Measurements from ENCODE around the gene TBC1D22A. TPM values are rescaled to one million over a fixed set of nuclear protein-coding genes. Genes with fewer than 3 reads are reported as not detected.

TBC1D22A gene
- total RNA-seq, 1 experiment from 2014 or later, result 26.0 TPM

GRCh38 chr22:46858181-46858771 lies 95.8 kb downstream of the TBC1D22A start:
- POLR2A ChIA-PET, result no interaction called here
- Mint-ChIP-seq H3K36me3 (ENCODE audit: insufficient read depth, unreplicated experiment) (peaks cover 6% of the 10 kb centered on the region), H3K27me3 (ENCODE audit: insufficient read depth, unreplicated experiment) (no peaks in the 10 kb centered on the region), H3K9me3 (ENCODE audit: unreplicated experiment) (no peaks in the 10 kb centered on the region), H3K4me3 (ENCODE audit: unreplicated experiment) (no peak overlapping the region), H3K27ac (ENCODE audit: low read depth, unreplicated experiment) (no peak overlapping the region), H3K4me1 (ENCODE audit: insufficient read depth, unreplicated experiment) (peaks cover 10% of the 10 kb centered on the region)
- DNase-seq (ENCODE audit: unreplicated experiment), result no peak
- CTCF ChIA-PET, result interaction anchor here (0.8 kb wide), 1 partner anchor 21 kb away, joined by 3 read pairs; no protein-coding TSS in a partner anchor
- intact Hi-C loops (cut with micrococcal nuclease), result no loop called here
- no peak for TF ChIP-seq CTCF (IDR thresholded peaks at IDR 0.05; ENCODE audit: unreplicated experiment)
- BruUV-seq (replicated peaks), result no TSS peak

- CTCF ChIA-PET, result no interaction called here
- Mint-ChIP-seq H3K4me3 (ENCODE audit: unreplicated experiment) (no peak overlapping the region), H3K4me1 (ENCODE audit: insufficient read depth, unreplicated experiment) (peaks cover 4% of the 10 kb centered on the region), H3K9me3 (ENCODE audit: unreplicated experiment) (no peaks in the 10 kb centered on the region), H3K27me3 (ENCODE audit: insufficient read depth, unreplicated experiment) (no peaks in the 10 kb centered on the region), H3K36me3 (ENCODE audit: insufficient read depth, unreplicated experiment) (no peaks in the 10 kb centered on the region), H3K27ac (ENCODE audit: low read depth, unreplicated experiment) (no peak overlapping the region)
- no peak for TF ChIP-seq CTCF (IDR thresholded peaks at IDR 0.05; ENCODE audit: unreplicated experiment)
- intact Hi-C loops (cut with micrococcal nuclease), result no loop called here
- POLR2A ChIA-PET, result no interaction called here
- BruUV-seq (replicated peaks), result no TSS peak
- DNase-seq (ENCODE audit: unreplicated experiment), result no peak
Observed at GRCh38 chr22:46860562-46860961, 98.1 kb downstream of the TBC1D22A start.

- H3K36me3 Mint-ChIP-seq (ENCODE audit: insufficient read depth, unreplicated experiment), result no peaks in the 10 kb centered on the region
- no peaks in the 10 kb centered on the region for H3K9me3 Mint-ChIP-seq (ENCODE audit: unreplicated experiment)
- no peak for TF ChIP-seq CTCF (IDR thresholded peaks at IDR 0.05; ENCODE audit: unreplicated experiment)
- H3K27ac Mint-ChIP-seq (ENCODE audit: low read depth, unreplicated experiment), result no peak overlapping the region
- no peak overlapping the region for H3K4me3 Mint-ChIP-seq (ENCODE audit: unreplicated experiment)
- DNase-seq (ENCODE audit: unreplicated experiment), result no peak
- ChIA-PET POLR2A (no interaction called here), CTCF (no interaction called here)
- intact Hi-C loops (cut with micrococcal nuclease), result no loop called here
- no TSS peak for BruUV-seq (replicated peaks)
- H3K27me3 Mint-ChIP-seq (ENCODE audit: insufficient read depth, unreplicated experiment), result no peaks in the 10 kb centered on the region
- peaks cover 10% of the 10 kb centered on the region for H3K4me1 Mint-ChIP-seq (ENCODE audit: insufficient read depth, unreplicated experiment)
Observed at GRCh38 chr22:46861468-46862367, 99.3 kb downstream of the TBC1D22A start.

GRCh38 chr22:46862418-46863324 lies 100.2 kb downstream of the TBC1D22A start:
- Mint-ChIP-seq H3K9me3 (ENCODE audit: unreplicated experiment) (no peaks in the 10 kb centered on the region), H3K27ac (ENCODE audit: low read depth, unreplicated experiment) (no peak overlapping the region), H3K27me3 (ENCODE audit: insufficient read depth, unreplicated experiment) (no peaks in the 10 kb centered on the region), H3K4me3 (ENCODE audit: unreplicated experiment) (no peak overlapping the region), H3K4me1 (ENCODE audit: insufficient read depth, unreplicated experiment) (peaks cover 11% of the 10 kb centered on the region), H3K36me3 (ENCODE audit: insufficient read depth, unreplicated experiment) (peaks cover 5% of the 10 kb centered on the region)
- CTCF ChIA-PET, result no interaction called here
- no peak for TF ChIP-seq CTCF (IDR thresholded peaks at IDR 0.05; ENCODE audit: unreplicated experiment)
- POLR2A ChIA-PET, result interaction anchor here (0.6 kb wide), 2 partner anchors 220 to 845 kb away, joined by 3 read pairs; no protein-coding TSS in a partner anchor
- no peak for DNase-seq (ENCODE audit: unreplicated experiment)
- no TSS peak for BruUV-seq (replicated peaks)
- intact Hi-C loops (cut with micrococcal nuclease), result no loop called here
